HG03378 (cell line): Measurements from ENCODE around the gene RXRG.
"Not testable (repeated sequence)": the region's sequence is repeated elsewhere in the genome, so short reads cannot be mapped to it uniquely, and the experiment has no call there.

ENCODE experiments used
- ATAC-seq: cut with Tn5 transposase; IDR thresholded peaks from one replicate; pipeline ENCODE4 v1.9.1; 2021; ENCODE audit warnings: mild to moderate bottlenecking, moderate library complexity; ENCODE audit not compliant: unreplicated experiment

Gene RXRG

GRCh38 chr1:165444897-165445370 lies at the start of gene RXRG:
RXRG (minus strand) TSS chr1:165445126; CDS start chr1:165444893, 233 bp downstream.
- no peak for ATAC-seq

DNA sequence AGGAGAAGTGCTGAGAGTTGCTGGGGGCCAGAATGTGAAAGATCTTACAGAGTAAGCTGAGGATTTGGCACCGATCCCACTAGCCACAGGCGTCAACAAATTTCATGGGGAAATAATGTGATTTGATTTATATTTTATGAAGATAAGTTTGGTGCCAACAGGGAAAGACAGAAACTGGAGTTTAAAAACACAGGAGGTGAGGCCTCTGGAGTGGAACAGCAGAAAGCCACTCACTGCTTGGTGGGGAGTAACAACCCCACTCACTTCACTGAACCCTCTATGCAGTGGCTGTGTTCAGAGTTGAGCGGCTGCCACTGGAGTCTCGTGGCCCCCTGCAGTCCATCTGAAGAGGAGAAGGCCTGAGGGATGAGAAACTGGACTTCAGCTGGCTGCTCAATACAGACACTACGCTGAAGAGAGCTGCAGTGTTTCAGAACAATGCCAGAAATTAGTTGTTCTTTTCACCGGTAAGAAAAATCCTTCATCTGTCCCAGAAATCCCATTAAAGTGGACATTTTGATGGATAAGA lies 48.0 kb upstream of the RXRG start:
- ATAC-seq: no peak

DNA sequence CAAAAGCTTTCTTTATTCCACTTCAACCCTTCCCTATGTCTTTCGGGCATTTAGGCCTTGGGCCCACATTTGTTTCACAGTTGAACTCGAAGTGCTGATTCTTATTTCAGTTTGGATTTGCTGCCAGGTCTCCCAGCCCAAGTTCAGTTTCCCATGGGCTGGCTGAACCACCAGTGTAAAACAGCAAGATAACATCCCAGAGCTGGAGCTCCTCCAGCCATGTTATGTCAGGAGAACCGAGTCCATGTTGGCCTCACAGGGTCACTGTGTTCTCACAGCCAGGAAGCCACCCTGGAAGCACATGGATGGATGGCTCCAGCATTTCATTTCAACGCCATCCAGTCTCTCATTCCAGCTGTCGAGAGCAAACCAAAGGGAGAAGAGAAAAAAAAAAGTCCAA lies 45.2 kb upstream of the RXRG start:
- no peak for ATAC-seq

GRCh38 chr1:165487921-165488320 lies 43.0 kb upstream of the RXRG start:
- ATAC-seq: no peak

- no peak for ATAC-seq
Measured at GRCh38 chr1:165486663-165487062, 41.7 kb upstream of the RXRG start.

- ATAC-seq: no peak
Measured at GRCh38 chr1:165485716-165486115, 40.8 kb upstream of the RXRG start.

- no peak for ATAC-seq
Measured at GRCh38 chr1:165484532-165484931, 39.6 kb upstream of the RXRG start.

DNA sequence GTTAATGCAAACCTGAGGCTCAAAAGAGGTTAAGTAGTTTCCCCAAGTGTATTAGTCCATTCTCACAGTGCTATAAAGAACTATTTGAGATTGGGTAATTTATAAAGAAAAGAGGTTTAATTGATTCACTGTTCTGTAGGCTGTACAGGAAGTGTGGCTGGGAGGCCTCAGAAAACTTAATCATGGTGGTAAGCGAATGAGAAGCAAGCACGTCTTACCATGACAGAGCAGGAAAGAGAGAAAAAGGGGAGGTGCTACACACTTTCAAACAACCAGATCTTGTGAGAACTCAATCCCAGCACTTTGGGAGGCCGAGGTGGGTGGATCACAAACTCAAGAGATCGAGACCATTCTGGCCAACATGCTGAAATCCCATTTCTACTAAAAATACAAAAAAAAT lies 38.5 kb upstream of the RXRG start:
- ATAC-seq: no peak

DNA sequence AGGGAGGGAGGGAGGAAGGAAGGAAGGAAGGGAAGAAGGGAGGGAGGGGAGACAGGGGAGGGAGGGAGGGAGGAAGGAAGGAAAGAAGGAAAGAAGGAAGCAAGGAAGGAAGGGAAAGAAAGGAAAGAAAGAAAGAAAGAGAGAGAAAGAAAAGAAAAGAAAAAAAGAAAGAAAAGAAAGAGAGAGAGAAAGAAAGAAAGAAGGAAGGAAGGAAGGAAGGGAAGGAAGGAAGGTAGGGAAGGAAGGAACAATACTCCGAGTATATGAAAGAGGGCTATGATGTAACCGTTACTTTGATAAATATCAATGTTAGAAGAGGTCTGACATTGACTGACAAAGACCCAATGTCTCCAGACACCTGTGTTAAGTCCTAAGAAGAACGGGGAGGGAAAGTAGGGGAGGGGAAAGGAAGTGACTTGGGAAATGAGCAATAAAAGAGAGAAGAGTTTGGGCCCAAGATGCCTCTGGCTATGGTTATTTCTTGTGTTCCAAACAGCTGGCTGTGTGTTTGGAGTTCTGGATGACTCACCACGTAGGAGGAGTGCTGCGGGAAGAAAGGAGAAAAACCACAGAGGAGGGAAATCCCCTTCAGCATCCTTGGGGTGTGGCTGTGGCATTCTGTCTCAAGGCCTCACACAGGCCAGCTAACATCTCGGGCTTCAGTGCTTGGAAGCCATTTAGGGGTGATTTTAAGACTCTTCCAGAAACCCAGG lies 37.0 kb upstream of the RXRG start:
- no peak for ATAC-seq

DNA sequence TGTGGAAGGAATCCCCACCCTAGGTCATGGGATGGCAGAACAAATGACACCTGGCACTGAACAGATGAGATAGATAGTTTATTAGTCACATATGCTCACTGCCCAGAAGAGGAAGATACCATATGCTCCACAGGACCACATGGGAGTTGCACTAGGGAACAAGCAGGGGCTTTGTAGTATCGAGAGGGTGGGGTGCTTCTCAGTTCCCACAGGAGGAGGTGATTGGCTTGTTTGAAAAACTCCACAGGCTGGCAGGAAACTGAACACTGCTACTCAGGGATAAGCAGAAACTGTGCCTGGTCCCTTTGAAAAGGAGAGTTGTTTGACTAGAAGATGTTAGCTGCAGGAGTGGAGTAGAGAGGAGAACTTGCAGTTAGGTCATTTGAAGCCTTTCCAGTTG lies 31.9 kb upstream of the RXRG start:
- ATAC-seq: no peak

DNA sequence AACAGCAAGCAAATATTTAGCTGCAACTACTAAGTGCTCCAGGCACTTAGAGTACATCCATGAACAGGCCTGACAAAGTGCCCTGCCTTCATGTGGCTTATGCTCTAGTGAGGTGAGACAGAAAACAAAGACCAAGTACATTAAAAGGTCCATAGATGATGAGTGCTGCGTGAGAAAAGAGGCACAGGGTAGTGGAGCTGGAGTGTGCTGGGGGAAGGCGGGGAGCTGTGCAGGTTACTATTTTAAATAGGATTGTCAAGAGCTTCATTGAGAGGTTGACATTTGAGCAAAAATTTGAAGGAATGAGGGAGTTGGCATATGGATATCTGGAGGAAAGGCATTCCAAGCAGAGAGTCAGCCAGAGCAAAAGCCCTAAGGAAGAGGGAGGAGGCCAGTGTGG lies 29.3 kb upstream of the RXRG start:
- no peak for ATAC-seq

DNA sequence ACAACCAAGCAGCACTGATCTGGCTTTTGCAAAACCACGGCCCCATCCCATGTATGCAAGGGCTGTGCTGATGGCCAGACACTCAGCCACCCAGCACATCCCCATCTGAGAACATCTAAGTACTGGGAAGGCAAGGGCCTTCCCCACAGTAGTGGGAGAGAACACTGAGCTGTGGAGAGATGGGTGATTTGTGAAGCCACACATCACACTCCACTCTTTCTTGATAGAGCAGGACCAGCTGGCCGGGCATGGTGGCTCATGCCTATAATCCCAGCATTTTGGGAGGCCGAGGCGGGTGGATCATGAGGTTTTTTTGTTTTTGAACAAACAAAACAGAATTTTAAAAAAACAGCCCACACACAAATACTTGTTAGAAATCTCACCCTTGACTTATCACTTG lies 28.2 kb upstream of the RXRG start:
- no peak for ATAC-seq

- ATAC-seq: no peak
Measured at GRCh38 chr1:165468726-165469249, 23.9 kb upstream of the RXRG start.

DNA sequence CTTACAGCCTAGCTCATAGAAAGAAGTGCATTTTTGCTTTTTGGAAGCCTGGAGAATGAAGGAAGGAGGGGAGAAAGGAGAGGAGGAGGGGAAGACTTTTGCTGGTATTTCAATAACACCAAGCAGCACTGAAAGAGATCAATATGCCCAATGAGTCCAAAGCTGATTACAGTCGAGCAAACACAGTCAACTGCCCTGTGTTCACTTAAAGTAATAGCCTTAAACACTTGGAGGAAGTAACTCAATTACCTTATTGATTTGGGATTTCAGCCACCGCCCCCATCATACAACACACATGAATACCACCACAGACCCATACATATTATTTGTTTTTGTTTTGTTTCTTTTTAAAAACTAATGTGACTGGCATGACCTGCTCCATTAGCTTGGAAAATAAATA lies 23.3 kb upstream of the RXRG start:
- ATAC-seq: no peak

GRCh38 chr1:165467706-165468105 lies 22.8 kb upstream of the RXRG start:
- no peak for ATAC-seq

- no peak for ATAC-seq
Measured at GRCh38 chr1:165463978-165464377, 19.1 kb upstream of the RXRG start.

DNA sequence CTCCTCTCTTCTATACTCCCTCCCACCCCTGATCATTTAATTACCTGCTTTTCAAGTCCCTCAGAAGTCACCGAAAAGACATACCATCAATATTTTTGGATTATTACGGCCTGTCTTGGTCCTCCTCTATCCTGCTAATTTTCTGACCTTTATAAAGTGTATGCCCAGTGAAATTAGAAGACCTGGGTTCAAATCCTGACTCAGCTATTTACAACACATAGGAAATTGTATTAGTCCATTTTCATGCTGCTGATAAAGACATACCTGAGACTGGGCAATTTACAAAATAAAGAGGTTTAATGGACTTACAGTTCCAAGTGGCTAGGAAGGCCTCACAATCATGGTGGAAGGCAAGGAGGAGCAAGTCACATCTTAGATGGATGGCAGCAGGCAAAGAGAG lies 14.8 kb upstream of the RXRG start:
- not testable (repeated sequence) for ATAC-seq

DNA sequence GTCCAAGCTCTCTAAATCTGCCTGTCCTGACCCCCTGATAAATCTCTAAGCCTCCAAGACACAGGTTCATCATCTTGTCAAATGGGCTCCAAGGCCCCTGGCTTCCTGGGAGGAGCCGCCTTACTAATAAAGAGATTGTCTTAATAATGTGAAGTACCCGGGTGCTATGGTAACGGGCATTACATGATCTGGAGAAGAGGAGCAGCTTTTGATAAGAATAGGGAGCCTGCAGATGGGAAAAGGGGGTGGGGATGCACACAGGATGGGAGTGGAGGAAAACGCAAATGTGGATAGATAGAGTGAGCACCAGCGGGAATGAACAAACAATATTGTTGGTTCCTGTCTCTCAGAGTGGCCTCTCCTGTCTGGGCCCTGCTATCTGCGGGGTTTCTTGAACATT lies 11.9 kb upstream of the RXRG start:
- no peak for ATAC-seq

DNA sequence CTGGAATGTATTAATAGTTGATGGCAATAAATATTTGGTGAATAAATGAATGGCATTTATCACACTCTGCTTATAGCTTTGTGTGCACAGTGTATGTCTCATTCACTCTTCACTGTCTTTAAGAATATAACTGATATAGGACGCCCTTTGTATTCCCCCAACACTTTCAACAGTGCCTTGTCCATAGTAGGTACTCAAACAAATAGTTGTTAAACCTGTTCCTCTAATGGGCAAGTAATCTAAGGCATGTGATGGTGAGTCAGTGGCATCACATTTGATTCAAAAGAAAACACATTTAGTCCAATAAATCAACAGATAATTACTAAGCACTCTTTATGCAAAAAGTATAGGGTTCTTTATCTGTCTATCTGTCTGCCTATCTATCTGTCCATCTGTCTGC lies 11.2 kb upstream of the RXRG start:
- no peak for ATAC-seq

DNA sequence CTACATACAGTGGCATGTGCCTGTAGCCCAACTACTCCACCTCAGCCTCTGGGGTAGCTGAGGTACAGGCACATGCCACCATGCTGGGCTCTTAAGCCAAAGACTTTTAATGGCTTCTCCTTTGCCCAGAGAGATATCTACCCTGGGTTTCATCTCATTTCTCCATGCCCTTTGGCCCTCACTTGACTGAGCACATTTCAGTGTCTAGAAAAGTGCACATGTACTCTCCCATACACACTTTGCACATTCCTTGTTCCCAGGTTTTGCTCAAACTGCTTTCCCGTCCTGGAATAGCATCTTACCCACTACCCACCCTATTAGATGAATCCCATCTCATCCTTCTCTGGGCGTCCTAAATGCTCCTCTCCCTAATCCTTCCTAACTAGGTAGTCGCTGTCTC lies 10.2 kb upstream of the RXRG start:
- no peak for ATAC-seq

GRCh38 chr1:165454091-165454610 lies 9.2 kb upstream of the RXRG start:
- ATAC-seq: no peak

DNA sequence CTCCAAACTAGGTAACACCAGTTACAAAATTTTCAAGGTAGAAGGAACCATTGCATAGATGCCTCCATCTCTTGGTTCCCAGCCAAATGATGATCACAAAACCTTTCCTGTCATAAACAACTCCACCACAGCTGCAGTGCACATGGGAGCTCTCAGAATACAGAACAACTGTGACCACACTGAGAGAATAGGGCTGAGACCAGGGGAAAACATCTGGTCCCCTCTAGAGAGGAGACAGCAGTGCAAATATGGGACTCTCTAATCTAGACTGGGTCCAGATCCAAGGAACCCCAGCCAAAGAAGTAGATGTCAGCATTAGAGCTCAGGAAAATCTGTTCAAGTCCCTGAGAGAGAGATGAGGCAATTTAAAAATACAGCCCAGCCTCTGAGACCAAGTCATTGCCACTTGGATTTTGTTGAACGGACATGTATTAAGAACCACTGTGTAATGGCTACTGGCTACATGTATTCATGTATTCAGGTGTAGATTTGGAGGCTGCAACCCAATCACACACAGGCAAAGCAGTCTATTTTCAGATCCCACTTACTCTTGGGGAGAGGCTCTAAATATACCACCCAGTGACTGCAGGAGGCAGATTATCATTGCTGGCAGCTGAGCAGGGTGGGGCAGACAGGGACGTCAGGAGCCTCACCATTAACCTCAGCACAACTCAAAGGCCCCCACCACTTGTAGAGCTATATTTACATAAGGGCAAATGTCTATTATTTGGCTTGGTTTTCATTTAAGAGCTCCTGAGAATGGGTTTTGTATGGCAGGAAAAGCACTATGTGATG lies 7.6 kb upstream of the RXRG start:
- ATAC-seq: no peak
